ENCODE measurements around the gene GOLT1B.

GOLT1B gene

DNA sequence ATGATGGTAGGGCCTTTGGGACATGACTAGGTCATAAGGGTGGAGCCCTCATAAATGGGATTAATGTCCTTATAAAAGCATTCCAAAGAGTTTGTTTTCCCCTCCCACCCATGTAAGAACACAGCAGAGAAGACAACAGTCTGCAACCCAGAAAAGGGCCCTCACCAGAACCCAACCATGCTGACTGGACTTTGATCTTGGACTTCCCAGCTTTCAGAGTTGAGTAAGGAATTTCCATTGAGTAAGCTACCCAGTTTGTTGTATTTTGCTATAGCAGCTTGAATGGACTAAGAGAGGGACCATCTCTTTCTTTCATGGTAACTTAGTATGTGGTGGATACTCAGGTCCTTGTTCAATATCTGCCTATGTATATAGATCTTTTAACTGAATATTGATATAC, 21.6 kb downstream of the GOLT1B start:
- no peak for DNase-seq (ENCODE audit: low read depth in 2 of 2)

- DNase-seq (ENCODE audit: low read depth in 2 of 2): no peak
These were observed 24.5 kb downstream of the GOLT1B start, which contains the start of gene SPX for GRCh38 chr12:21526053-21526452. TSS of gene SPX (plus strand) at chr12:21526296. CDS start at chr12:21526473, 177 bp downstream.

DNA sequence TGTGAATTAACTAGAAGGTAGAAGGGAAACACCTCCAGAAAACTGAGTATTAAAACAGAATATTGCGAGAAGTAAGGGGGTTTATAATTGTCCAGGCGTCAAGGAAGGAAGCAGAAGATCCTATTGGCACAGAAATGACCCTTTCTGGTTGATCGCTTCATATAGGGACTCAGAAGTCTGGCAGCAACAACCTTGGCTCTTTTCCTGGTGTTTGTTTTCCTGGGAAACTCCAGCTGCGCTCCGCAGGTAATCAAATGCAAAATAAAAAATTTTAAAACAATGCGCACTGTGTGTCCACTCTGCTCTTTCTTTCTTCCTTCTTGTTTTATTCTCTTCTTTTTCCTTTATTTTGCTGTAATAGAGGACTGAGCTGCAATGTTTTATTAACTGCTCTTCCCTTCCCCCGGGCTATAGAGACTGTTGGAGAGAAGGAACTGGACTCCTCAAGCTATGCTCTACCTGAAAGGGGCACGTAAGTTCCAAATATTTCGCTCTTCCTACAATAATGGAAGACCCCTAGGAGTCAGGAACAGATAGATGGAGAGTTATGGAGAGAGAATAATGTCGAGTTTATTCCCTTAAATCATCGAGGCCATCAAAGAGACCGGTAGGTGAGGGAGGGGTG, 25.2 kb downstream of the GOLT1B start:
- no peak for DNase-seq (ENCODE audit: low read depth in 2 of 2)

- DNase-seq (ENCODE audit: low read depth in 2 of 2): peak; percentile 9 to 46
These were observed 26.0 kb downstream of the GOLT1B start for GRCh38 chr12:21527451-21528180.

GRCh38 chr12:21528953-21529352, 27.4 kb downstream of the GOLT1B start:
- DNase-seq (ENCODE audit: low read depth in 2 of 2): no peak

GRCh38 chr12:21529456-21529855, 27.9 kb downstream of the GOLT1B start:
- no peak for DNase-seq (ENCODE audit: low read depth in 2 of 2)

DNA sequence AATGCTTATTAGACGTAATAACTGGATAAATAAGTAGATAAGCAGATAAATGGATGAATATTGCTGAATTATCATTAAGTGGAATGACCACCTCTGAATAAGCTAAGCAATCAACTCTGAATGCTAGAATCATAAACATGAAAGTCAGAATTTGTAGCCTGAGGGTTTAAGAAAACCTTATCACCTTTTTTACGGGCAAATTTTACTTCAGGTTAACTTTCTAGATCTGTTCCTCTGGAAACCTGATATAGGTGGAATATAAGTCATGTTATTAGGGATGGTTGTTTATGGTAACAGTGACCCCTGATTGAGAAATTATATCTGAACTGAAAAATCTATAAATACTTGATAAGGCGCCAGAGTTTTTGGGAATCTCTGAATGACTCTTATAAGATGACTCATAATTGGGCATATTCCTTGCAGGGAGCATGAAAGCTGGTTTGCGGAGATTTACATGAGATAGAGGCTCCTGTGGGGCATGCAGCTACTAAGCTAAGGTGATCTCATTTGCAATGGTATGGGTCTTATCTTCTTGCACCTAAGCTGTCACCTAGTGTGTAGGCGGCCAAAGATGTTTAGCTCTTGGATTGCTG, 36.6 kb downstream of the GOLT1B start:
- DNase-seq (ENCODE audit: low read depth in 2 of 2): no peak

- DNase-seq (ENCODE audit: low read depth in 2 of 2): no peak
These were observed 38.2 kb downstream of the GOLT1B start for GRCh38 chr12:21539797-21540196.

- no peak for DNase-seq (ENCODE audit: low read depth in 2 of 2)
These were observed 40.2 kb downstream of the GOLT1B start for GRCh38 chr12:21541773-21542172.

DNA sequence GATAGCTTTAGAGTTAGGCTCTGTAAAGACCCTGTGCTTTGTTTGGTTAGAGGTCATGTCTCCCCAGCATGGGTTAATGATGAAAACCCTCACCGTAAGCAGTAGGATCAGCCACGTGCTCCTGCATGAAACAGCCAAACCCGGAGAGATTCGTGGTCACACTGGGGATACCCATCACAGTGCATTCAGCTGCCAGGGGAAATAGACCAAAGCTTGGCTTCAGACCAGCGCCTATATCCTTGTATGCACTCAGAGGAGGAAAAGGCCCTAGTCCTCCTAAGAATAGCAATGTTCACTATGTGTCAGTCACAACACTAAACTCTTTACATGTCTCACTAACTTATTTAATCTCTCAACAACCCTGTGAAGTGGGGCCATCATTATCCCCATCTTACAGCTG, 40.8 kb downstream of the GOLT1B start:
- no peak for DNase-seq (ENCODE audit: low read depth in 2 of 2)

GRCh38 chr12:21543151-21543550, 41.6 kb downstream of the GOLT1B start:
- no peak for DNase-seq (ENCODE audit: low read depth in 2 of 2)

GRCh38 chr12:21545557-21545956, 44.0 kb downstream of the GOLT1B start:
- DNase-seq (ENCODE audit: low read depth in 2 of 2): no peak

GRCh38 chr12:21546716-21547115, 45.1 kb downstream of the GOLT1B start:
- no peak for DNase-seq (ENCODE audit: low read depth in 2 of 2)

DNA sequence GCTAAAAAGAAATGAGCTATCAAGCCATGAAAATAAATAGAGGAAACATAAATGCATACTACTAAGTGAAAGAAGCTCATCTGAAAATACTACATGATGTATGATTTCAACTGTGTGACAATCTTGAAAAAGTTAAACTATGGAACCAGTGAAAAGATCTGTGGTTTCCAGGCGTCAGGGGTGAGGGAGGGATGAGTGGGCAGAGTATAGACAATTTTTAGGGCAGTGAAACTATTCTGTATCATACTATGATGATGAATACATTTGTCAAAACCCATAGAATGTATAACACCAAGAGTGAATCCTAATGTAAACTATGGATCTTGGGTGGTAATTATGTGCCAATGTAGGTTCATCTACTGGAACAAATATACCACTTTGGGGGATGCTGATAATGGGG, 45.8 kb downstream of the GOLT1B start:
- DNase-seq (ENCODE audit: low read depth in 2 of 2): no peak

DNA sequence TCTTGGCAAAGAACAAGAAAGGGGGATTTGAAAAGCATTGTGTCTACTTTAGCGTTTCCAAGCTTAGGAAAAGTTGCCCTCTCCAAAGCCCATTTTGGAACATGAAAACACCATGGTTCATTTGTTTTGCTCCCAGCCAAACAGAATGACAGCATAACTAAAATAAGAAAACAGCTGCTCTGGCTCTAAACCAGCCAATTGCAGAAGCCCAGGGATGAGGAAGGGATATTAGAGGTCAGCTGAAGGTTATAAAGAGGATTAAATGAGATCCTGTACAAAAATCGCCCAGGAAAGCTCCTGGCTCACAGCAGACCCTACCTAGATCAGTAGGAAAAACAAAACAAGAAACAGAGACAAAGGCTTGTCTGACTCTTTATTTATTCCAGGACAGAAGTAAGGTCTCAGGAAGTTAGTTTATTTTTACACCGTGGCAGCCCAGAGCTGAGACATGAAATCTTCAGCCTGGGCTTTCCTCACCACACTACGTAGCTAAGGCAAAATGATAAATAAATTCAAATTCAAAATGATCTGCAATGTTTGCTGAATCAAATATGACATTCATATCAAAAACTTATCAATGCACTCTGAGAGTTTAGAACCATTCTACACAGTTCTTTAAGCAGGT, 50.4 kb downstream of the GOLT1B start:
- no peak for DNase-seq (ENCODE audit: low read depth in 2 of 2)

GRCh38 chr12:21552635-21553328, 51.2 kb downstream of the GOLT1B start:
- no peak for DNase-seq (ENCODE audit: low read depth in 2 of 2)

GRCh38 chr12:21553329-21553675, 51.7 kb downstream of the GOLT1B start:
- no peak for DNase-seq (ENCODE audit: low read depth in 2 of 2)

DNA sequence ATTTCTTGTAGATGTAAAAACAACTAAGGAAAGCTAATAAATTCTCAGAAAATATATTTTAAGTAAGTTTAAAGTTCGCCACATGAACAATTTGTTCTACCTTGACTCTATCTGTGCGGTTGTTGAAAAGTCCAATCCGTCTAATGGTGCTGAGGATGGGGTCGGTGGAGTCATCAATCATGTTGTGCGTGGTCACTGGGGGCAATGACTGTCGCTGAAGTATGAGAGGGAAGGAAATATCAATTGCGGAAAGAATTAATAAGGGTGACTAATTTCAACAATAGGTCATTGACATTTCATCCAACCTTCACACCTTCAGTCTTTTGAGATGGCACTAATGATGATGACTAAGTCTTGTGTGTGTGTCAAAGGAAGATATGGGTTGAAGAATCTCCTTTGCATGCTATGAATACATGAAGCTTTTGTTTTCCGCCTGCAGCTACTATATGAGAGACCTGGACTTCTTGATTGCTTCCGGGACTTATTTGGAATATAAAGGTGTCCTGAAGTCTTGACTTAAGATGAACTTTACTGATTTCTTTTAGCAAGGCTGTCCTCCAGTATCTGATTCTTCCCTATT, 56.6 kb downstream of the GOLT1B start:
- no peak for DNase-seq (ENCODE audit: low read depth in 2 of 2)

DNA sequence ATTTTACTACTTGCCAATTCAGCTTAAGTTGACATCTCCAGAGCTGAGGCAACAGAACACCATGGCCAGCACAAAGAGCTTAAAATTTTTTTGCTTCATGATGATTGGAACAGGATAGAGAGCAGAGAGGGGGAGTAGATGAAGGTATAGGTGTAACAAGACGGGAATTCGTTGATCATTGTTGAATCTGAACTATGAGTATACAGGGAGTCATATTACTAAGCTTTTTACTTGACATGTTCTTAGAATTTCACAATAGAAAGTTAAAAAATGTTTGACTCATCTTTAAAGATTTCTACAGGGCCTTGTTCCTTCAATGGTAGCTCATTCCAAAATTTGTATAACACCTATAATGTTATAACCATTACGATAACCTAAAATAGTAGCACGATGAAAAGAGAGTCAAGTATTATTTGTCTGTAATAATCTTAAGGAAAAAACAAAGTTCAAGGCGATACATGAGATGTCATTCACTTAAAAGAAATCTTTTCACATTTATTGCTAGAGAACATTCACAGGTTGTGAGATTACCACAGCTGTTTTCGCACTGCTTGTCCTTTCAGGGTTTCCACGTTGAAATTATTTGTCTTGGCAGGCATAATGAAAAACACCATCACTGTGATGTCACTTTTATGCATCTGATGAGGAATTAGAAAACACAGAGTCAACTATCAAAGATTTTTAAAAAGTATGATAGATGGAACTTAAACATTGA, 58.4 kb downstream of the GOLT1B start:
- DNase-seq (ENCODE audit: low read depth in 2 of 2): no peak

DNA sequence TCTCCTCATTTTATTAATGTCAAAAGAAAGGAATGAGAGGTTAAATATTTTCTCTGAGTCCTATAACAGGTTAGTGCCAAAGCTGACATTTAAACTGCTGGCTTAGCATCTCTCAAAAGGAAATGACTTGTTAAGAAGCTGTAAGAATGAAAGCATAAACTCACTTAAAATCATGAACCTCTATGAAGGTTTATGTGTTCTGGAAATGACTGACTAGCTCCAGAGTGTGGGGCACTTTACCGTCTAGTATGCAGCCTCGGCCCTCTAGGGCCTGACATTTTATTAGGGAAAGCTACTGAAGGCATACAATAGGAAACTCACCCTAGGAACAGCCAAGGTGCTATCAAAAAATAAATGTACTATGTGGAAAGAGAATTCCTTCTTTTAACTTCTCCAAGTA, 59.6 kb downstream of the GOLT1B start:
- no peak for DNase-seq (ENCODE audit: low read depth in 2 of 2)

- no peak for DNase-seq (ENCODE audit: low read depth in 2 of 2)
These were observed 61.3 kb downstream of the GOLT1B start for GRCh38 chr12:21562859-21563258.
